ENCODE measurements around the gene CASTOR1.

- no peak for TF ChIP-seq CTCF (IDR thresholded peaks at IDR 0.05)
- TF ChIP-seq POLR2A (IDR thresholded peaks at IDR 0.05), result no peak
Observed at GRCh38 chr22:30334646-30335045, 45.3 kb upstream of the CASTOR1 start.

Measured in heart left ventricle (tissue), 13 donors.